Esophagus squamous epithelium (tissue), 5 donors: ENCODE results near the gene ABTB1. TPM values are rescaled to one million over a fixed set of nuclear protein-coding genes. Genes with fewer than 3 reads are reported as not detected.
A peak's percentile ranks its signal among the peaks of the same experiment; 100 is the strongest.

ENCODE experiments used
- DNase-seq: peaks from one replicate; lab custom pipeline; 2025; lab: John Stamatoyannopoulos, UW
- H3K27ac ChIP-seq, 4 donors: fragments of 200-600 bp; sonication (generic); one replicate each; pipeline ENCODE4 v1.5.1; 2016 to 2019; ENCODE audit warnings: mild to moderate bottlenecking in 1 of 4
- H3K27me3 ChIP-seq, 4 donors: fragments of 200-600 bp; sonication (generic); 1 replicate in 3 of 4; 2 replicates in 1 of 4; pipeline versions ENCODE4 v1.5.1 to v1.6.0; 2017 to 2021; ENCODE audit warnings: antibody characterized with exemption in 1 of 4
- H3K36me3 ChIP-seq, 3 donors: fragments of 200-600 bp; sonication (generic); one replicate each; pipeline ENCODE4 v1.5.1; 2016 to 2019
- H3K4me1 ChIP-seq, 3 donors: fragments of 200-600 bp; sonication (generic); one replicate each; pipeline ENCODE4 v1.5.1; 2017 to 2019
- H3K4me3 ChIP-seq, 4 donors: fragments of 200-600 bp; sonication (generic); 1 replicate in 3 of 4; 2 replicates in 1 of 4; pipeline ENCODE4 v1.5.1; 2016 to 2019; ENCODE audit warnings: mild to moderate bottlenecking in 2 of 4, moderate library complexity in 1 of 4
- H3K9me3 ChIP-seq, 3 donors: fragments of 200-600 bp; sonication (generic); one replicate each; pipeline ENCODE4 v1.5.1; 2016 to 2019
- POLR2A ChIP-seq, 4 donors: fragments of 450-650 bp; IDR thresholded peaks; one replicate each; pipeline ENCODE4 v1.6.1; 2017; ENCODE audit warnings: antibody characterized with exemption in 4 of 4, mild to moderate bottlenecking in 4 of 4, moderate library complexity in 3 of 4
- WGBS, 2 donors: methylation state at CpG; one replicate each; pipeline ENCODE4 v1.1.5; 2018; 5-methylcytosine and 5-hydroxymethylcytosine counted together
- intact Hi-C: fragments of 100-400 bp; cut with DNase I; formaldehyde crosslinking; loops from one replicate; pipeline ENCODE4 v1.15.0; 2022
- total RNA-seq, 4 donors: library from RNA; depleted of rRNA; stranded (reverse); fragments of >200 nt; gene quantifications; one replicate each; pipeline ENCODE4 v1.1.0, GENCODE V29; 2016
- TF ChIP-seq, protein P1 (sequence below), 6 experiments: fragments of 450-650 bp in 4 of 6; fragments of 200-600 bp in 2 of 6; sonication (generic) in 2 of 6; IDR thresholded peaks; one replicate each; pipeline ENCODE4 v1.5.1; 2016 to 2019; ENCODE audit warnings: antibody characterized with exemption in 6 of 6, mild to moderate bottlenecking in 4 of 6, moderate library complexity in 4 of 6
- donor health status: DM: yes; HTN: yes; CAD: no.

The ABTB1 gene
- total RNA-seq, 4 donors from 2014 or later: 5.6 to 21.4 (median 6.3) TPM

DNA sequence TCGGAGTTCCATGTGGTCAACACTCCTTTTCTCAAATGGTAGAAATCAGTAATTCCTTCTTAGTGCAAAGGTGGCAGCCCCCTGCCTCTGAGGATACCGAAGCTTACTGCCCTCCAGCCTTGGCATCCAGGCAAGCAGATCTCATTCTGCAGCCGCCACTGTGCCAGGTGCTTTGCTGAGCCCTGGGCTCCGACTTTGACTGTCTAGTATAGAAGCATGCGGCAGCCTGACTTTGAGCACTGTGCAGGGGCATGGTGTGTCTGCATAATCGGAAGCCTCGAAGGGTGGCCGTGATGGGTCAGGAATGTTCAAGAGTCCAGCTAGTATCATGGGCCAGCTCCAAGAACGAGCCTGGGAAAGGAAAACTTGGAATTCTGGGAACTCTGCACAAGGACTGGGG is 39.7 kb downstream of the ABTB1 start:
- intact Hi-C loops: no loop called here
- H3K36me3 ChIP-seq: peaks cover 0 to 77% (median 0%) of the 10 kb centered on the region in 3 donors
- TF ChIP-seq, protein P1, sequence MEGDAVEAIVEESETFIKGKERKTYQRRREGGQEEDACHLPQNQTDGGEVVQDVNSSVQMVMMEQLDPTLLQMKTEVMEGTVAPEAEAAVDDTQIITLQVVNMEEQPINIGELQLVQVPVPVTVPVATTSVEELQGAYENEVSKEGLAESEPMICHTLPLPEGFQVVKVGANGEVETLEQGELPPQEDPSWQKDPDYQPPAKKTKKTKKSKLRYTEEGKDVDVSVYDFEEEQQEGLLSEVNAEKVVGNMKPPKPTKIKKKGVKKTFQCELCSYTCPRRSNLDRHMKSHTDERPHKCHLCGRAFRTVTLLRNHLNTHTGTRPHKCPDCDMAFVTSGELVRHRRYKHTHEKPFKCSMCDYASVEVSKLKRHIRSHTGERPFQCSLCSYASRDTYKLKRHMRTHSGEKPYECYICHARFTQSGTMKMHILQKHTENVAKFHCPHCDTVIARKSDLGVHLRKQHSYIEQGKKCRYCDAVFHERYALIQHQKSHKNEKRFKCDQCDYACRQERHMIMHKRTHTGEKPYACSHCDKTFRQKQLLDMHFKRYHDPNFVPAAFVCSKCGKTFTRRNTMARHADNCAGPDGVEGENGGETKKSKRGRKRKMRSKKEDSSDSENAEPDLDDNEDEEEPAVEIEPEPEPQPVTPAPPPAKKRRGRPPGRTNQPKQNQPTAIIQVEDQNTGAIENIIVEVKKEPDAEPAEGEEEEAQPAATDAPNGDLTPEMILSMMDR (IDR thresholded peaks at IDR 0.05): no peak
- no peak for TF ChIP-seq POLR2A (IDR thresholded peaks at IDR 0.05)
- peaks cover 0 to 54% (median 17%) of the 10 kb centered on the region in 3 donors for H3K4me1 ChIP-seq
- 69 to 88% methylated on average over 1 to 8 of the region's 9 CpGs for WGBS, 2 donors
- no peak for DNase-seq
- H3K27ac ChIP-seq: peak overlapping the region in 2 of 4 donors; percentile 30 to 34
- no peaks in the 10 kb centered on the region for H3K9me3 ChIP-seq
- H3K4me3 ChIP-seq: no peak overlapping the region
- H3K27me3 ChIP-seq: no peaks in the 10 kb centered on the region

DNA sequence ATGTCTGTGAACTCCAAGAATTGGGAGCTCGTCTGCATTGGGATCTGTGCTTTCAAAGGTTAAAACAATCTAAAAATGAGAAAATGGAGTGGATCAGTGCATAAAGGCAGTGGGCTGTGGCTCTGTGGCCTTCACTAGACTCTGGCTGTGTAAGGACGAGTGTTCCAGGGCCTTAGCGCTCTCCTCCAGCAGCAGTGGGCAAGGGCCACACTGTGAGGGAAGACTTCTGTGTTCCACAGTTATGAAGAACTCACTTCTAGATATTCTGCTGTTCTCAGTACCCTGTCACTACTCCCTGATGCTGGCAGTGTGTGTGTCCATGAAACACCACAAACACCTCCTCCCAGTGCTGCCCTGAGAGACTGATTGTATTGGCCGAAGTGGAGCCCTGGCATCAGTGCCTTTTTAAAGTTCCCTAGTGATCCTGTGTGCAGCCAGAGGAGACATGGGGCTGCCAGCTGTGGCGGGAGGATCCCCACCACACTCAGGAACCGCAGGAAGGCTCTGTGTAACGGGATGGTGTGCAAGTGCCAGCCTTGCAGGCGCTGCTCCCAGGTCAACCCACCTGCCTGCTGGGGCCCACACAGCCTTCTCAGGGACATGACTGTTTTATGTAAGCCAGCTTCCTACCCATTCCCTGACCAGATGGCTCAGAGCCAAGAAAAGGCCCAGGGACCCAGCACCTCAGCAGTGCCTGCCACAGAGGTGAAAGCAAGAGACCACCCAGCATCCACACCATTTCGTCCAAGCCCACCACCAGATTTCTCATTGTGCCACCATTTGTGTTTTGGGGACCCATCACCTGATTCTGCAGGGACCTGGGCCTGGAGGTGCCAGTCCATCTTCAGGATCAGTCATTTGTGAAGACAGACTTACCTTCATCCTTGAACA is 40.4 kb downstream of the ABTB1 start:
- TF ChIP-seq POLR2A (IDR thresholded peaks at IDR 0.05): no peak
- TF ChIP-seq, protein P1 (IDR thresholded peaks at IDR 0.05): no peak

DNA sequence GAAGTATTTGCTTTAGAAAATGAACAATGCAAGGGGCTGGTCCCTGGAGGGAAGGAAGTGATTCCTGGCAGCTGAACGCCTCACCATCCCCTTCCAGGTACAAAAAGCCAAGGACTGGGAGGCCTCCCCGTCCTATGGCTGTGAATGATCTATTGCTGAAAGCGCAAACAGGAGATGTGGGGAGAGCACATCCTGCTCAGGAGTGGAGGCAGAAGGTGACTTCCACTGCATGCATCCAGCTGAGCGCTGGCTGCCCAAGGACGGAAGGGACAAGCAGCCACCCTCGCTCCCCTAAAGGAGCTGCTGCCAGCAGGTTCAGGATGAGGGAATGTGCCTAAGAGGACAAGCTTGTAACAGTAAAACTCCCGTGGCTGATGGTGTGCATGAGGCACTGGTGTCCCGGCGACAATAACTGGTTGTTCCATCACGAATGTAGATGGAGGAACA is 41.4 kb downstream of the ABTB1 start:
- no peaks in the 10 kb centered on the region for H3K9me3 ChIP-seq
- peaks cover 0 to 49% (median 14%) of the 10 kb centered on the region in 3 donors for H3K4me1 ChIP-seq
- H3K4me3 ChIP-seq: no peak overlapping the region
- TF ChIP-seq, protein P1 (IDR thresholded peaks at IDR 0.05): no peak
- no peak for TF ChIP-seq POLR2A (IDR thresholded peaks at IDR 0.05)
- H3K27ac ChIP-seq: peak overlapping the region in 2 of 4 donors; percentile 22 to 34
- H3K36me3 ChIP-seq: peaks cover 0 to 82% (median 0%) of the 10 kb centered on the region in 3 donors
- intact Hi-C loops: no loop called here
- 40 to 63% methylated on average over 7 to 8 of the region's 10 CpGs for WGBS, 2 donors
- no peak for DNase-seq
- no peaks in the 10 kb centered on the region for H3K27me3 ChIP-seq

More for the DNA sequence above, 40.4 kb downstream of the ABTB1 start:
- WGBS, 2 donors: 54 to 70% methylated on average over 2 to 5 of the region's 9 CpGs
- no peak for DNase-seq
- Histone ChIP-seq H3K27me3 (no peaks in the 10 kb centered on the region), H3K36me3 (peaks cover 0 to 77% (median 0%) of the 10 kb centered on the region in 3 donors), H3K27ac (peak overlapping the region in 3 of 4 donors; percentile 30 to 55 (median 34)), H3K4me3 (no peak overlapping the region), H3K4me1 (peaks cover 0 to 54% (median 17%) of the 10 kb centered on the region in 3 donors), H3K9me3 (no peaks in the 10 kb centered on the region)
- intact Hi-C loops: no loop called here

DNA sequence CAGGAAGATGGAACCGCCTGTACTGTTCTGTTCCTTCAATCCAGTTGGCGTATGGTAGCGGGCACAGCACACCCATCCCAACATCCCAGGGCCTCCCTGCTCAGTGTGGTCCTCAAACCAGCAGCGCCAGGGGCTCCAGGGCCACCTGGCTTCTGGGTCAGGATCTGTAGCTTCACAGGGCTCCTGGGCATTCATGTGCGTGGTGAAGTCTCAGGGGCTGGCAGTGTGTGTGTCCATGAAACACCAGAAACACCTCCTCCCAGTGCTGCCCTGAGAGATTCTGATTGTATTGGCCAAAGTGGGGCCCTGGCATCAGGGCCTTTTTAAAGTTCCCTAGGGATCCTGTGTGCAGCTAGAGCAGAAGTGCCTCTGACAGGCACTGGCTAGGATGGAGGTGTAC is 42.1 kb downstream of the ABTB1 start:
- WGBS, 2 donors: 73 to 97% methylated on average over 2 to 5 of the region's 5 CpGs
- no peak overlapping the region for H3K4me3 ChIP-seq
- H3K9me3 ChIP-seq: no peaks in the 10 kb centered on the region
- H3K4me1 ChIP-seq: peaks cover 0 to 46% (median 14%) of the 10 kb centered on the region in 3 donors
- intact Hi-C loops: no loop called here
- DNase-seq: no peak
- H3K36me3 ChIP-seq: peaks cover 0 to 82% (median 0%) of the 10 kb centered on the region in 3 donors
- no peaks in the 10 kb centered on the region for H3K27me3 ChIP-seq
- TF ChIP-seq POLR2A (IDR thresholded peaks at IDR 0.05): no peak
- TF ChIP-seq, protein P1 (IDR thresholded peaks at IDR 0.05): no peak
- peak overlapping the region in 1 of 4 donors; percentile 34 for H3K27ac ChIP-seq

DNA sequence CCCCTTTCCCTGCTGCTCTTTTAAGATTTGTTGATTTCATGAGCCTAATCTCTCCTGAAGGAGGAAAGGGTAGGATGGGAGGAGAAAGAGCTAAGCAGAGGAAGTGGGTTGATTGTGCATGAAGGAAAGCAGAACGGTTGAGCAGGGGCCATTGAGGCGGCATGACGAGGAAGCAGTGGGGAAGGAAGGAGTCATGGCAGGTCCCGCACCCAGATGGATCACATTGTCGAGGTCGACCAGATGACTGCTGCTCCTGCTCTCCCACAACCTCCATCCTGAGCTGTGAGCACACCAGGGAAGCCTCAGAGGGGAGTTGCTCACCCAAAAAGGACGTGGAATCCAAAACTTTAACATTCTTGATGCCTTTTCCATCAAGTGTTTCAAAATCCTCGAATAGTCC is 42.8 kb downstream of the ABTB1 start:
- H3K27ac ChIP-seq: peak overlapping the region in 2 of 4 donors; percentile 5 to 34
- 53 to 67% methylated on average over 8 of the region's 8 CpGs for WGBS, 2 donors
- DNase-seq: no peak

More for the DNA sequence above, 42.8 kb downstream of the ABTB1 start:
- Histone ChIP-seq H3K4me3 (no peak overlapping the region), H3K9me3 (no peaks in the 10 kb centered on the region), H3K36me3 (peaks cover 0 to 82% (median 2%) of the 10 kb centered on the region in 3 donors), H3K27me3 (no peaks in the 10 kb centered on the region), H3K4me1 (peaks cover 0 to 40% (median 10%) of the 10 kb centered on the region in 3 donors)
- TF ChIP-seq POLR2A (IDR thresholded peaks at IDR 0.05): no peak
- TF ChIP-seq, protein P1 (IDR thresholded peaks at IDR 0.05): no peak
- intact Hi-C loops: no loop called here
